Activated CD4-positive, alpha-beta T cell treated with anti-CD3 and anti-CD28 coated beads, Interleukin-2, Interleukin-6, amounts not matched to agents 100 ng/mL and 50 ng/mL, durations not matched to agents 16 hours and 8 hours (primary cell): Measurements from ENCODE around the gene MORC3.
"Not testable (repeated sequence)": the region's sequence is repeated elsewhere in the genome, so short reads cannot be mapped to it uniquely, and the experiment has no call there.

Experiments used
- DNase-seq: peaks from one replicate; pipeline ENCODE4 v3.0.0-alpha.2; 2020

The MORC3 gene, protein sequence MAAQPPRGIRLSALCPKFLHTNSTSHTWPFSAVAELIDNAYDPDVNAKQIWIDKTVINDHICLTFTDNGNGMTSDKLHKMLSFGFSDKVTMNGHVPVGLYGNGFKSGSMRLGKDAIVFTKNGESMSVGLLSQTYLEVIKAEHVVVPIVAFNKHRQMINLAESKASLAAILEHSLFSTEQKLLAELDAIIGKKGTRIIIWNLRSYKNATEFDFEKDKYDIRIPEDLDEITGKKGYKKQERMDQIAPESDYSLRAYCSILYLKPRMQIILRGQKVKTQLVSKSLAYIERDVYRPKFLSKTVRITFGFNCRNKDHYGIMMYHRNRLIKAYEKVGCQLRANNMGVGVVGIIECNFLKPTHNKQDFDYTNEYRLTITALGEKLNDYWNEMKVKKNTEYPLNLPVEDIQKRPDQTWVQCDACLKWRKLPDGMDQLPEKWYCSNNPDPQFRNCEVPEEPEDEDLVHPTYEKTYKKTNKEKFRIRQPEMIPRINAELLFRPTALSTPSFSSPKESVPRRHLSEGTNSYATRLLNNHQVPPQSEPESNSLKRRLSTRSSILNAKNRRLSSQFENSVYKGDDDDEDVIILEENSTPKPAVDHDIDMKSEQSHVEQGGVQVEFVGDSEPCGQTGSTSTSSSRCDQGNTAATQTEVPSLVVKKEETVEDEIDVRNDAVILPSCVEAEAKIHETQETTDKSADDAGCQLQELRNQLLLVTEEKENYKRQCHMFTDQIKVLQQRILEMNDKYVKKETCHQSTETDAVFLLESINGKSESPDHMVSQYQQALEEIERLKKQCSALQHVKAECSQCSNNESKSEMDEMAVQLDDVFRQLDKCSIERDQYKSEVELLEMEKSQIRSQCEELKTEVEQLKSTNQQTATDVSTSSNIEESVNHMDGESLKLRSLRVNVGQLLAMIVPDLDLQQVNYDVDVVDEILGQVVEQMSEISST

GRCh38 chr21:36319767-36320420 lies at the start of gene MORC3:
Gene MORC3, plus strand, starts transcription at chr21:36320197. Its CDS starts 68 bp downstream, at chr21:36320265.
- peak; percentile 99 for DNase-seq

DNA sequence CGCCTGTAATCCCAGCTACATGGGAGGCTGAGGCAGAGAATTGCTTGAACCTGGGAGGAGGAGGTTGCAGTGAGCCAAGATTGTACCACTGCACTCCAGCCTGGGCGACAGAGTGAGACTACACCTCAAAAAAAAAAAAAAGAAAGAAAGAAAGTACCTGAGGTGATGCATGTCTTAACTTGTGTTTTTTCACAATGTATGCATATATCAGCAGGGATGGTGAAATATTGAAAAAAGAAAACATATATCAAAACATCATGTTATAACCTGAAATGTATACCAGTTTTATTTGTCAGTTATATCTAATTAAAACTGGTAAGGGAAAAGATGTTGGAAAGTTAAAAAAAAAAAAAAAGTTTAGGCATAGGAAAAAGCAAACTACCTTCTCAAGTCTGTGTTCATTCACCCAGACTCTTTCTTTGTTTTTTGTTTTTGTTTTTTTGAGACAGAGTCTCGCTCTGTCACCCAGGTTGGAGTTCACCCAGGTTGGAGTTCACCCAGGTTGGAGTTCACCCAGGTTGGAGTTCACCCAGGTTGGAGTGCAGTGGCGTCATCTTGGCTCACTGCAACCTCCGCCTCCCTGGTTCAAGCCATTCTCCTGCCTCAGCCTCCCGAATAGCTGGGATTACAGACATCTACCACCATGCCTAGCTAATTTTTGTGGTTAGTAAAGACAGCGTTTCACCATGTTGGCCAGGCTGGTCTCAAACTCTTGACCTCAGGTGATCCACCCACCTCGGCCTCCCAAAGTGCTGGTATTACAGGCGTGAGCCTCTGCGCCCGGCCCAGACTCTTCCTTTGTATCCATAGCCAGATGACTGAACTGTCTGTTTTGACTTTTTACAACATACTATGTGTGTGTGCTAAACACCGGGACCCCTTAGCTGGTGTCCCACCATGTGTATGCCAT lies 49.0 kb upstream of the MORC3 start:
- DNase-seq, result not testable (repeated sequence)

DNA sequence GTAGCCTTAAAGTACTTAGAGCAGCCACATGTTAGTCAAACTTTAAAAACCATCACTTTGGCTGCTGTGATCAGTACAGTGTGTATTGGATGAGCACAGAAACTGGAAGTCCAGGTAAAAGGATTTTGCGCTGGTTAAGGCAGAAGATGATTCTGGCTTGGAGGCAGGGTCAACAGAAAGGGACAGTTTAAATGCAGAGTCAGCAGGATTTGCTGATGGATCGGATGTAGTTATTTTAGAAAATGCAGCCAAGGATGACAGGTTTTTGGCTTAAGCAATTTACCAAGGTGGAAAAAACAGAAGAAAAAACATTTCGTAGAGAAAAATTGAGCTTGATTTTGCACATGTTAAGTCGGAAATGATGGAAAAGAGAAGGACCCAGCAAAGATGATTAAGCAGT lies 45.9 kb upstream of the MORC3 start:
- DNase-seq, result no peak

- no peak for DNase-seq
Measured at GRCh38 chr21:36282568-36283230, 37.3 kb upstream of the MORC3 start.

DNA sequence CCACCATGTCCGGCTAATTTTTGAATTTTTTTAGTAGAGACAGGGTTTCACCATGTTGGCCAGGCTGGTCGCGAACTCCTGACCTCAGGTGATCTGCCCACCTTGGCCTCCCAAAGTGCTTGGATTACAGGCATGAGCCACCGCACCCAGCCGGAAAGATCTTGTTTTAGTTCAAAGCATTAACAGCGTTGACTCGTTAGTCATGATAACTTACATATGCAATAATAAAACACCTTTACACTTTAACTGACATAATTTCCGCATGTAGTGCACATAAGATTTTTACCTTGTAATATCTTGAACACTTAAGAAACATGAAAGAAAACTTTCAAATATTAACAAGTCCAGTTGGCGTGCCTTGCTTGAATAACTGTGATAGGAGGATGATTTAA lies 36.8 kb upstream of the MORC3 start:
- DNase-seq, result not testable (repeated sequence)

DNA sequence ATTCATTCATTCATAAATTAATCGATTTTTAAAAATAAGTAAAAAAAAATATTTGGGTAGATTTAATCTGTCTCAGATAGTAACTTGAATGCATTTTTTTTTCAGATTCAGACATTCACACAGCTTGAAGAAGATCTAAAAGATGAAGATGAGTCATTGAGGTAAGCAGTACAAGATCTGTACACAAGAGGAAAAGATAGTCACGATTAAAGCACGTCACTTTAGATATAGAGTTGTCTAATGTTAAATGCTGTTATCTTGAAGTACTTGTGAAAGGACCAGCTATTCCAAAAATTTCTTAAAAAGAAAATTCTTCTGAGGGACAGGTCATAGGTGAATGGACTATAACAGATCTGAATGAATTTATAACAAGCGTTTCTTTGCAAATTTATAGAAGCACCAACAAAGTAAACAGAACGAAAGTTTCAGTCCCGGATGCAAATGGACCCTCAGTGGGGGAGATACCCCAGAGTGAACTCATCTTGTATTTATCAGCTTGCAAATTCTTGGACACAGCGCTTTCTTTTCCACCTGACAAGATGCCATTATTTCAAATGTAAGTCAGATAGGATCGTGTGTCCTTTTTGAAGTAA lies 31.2 kb upstream of the MORC3 start:
- peak; percentile 42 for DNase-seq

- DNase-seq, result no peak
Measured at GRCh38 chr21:36291509-36291908, 28.5 kb upstream of the MORC3 start.

DNA sequence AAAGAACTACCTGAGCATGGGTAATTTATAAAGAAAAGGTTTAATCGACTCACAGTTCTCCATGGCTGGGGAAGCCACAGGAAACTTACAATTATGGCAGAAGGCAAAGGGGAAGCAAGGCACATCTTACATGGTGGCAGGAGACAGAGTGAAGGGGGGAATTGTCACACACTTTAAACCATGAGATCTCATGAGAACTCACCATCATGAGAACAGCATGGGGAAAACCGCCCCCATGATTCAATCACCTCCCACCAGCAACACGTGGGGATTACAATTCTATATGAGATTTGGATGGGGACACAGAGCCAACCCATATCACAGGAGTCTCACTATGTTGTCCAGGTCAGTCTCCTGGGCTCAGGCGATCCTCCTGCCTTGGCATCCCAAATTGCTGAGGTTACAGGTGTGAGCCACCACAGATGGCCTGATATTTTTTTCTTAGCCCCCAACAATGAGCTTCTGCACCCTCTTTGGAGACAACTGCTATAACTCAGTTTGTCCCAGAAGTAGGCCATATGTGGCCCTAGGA lies 22.5 kb upstream of the MORC3 start:
- no peak for DNase-seq

- peak; percentile 90 for DNase-seq
Measured at GRCh38 chr21:36297938-36298572, 21.9 kb upstream of the MORC3 start.

DNA sequence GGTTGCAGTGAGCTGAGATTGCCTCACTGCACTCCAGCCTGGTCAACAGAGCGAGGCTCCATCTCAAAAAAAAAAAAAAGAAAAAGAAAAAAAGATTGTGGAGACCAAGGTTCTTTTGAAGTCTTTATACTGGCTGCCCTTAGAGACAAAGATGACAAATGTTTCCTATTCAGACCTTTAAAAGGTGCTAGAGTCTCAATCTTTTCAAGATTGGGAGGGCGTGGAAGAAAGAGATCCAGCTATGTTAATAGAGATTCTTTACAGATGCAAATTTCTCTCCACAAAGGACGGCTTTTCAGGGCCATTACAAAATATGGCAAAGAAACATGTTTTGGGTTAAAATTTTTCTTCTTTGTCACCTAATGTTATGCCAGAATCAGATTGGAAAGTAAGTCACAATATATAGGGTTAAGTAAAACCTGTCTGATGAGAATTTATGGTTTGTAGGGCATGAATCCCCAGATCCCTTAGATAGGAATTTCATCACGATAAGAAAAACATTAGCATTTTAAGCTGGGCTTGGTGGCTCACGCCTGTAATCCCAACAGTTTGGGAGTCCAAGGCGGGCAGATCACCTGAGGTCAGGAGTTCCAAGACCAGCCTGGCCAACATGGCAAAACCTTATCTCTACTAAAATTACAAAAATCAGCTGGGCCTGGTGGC lies 13.0 kb upstream of the MORC3 start:
- DNase-seq, result no peak

GRCh38 chr21:36310016-36310415 lies 10.0 kb upstream of the MORC3 start:
- DNase-seq, result peak; percentile 72

DNA sequence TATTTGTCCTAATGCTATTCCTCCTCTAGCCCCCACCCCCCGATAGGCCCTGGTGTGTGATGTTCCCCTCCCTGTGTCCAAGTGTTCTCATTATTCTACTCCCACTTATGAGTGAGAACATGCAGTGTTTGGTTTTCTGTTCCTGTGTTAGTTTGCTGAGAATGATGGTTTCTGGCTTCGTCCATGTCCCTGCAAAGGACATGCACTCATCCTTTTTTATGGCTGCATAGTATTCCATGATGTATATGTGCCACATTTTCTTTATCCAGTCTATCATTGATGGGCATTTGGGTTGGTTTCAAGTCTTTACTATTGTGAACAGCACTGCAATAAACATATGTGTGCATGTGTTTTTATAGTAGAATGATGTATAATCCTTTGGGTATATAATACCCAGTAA lies 6.6 kb upstream of the MORC3 start:
- not testable (repeated sequence) for DNase-seq

DNA sequence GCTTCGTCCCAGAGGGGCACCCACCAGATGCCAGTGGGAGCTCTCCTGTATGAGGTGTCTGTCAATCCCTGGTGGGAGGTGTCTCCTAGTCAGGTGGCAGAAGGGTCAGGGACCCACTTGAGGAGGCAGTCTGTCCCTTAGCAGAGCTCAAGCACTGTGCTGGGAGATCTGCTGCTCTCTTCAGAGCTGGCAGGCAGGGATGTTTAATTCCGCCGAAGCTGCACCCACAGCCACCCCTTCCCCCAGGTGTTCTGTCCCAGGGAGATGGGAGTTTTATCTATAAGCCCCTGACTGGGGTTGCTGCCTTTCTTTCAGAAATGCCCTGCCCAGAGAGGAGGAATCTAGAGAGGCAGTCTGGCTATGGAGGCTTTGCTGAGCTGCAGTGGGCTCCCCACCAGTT lies 4.0 kb upstream of the MORC3 start:
- DNase-seq, result not testable (repeated sequence)

DNA sequence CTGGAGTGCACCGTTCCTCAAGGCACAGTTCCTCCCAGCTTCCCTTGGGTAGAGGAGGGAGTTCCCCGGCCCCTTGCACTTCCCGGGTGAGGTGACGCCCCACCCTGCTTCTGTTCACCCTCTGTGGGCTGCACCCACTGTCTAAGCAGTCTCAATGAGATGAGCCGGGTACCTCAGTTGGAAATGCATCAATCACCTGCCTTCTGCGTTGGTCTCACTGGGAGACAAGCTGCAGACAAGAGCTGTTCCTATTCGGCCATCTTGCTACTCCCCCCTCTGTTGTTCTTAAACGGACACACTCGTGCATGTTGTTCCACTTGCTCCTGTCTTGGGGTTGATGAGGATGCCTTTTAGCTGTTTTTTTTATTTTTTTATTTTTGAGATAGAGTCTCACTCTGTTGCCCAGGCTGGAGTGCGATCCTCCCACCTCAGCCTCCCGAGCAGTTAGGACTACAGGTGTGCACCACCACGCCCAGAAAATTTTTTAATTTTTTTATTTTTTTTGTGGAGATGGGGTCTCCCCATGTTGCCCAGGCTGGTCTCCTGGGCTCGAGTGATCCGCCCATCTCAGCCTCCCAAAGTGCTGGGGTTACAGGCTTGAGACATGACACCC lies 3.0 kb upstream of the MORC3 start:
- no peak for DNase-seq

DNA sequence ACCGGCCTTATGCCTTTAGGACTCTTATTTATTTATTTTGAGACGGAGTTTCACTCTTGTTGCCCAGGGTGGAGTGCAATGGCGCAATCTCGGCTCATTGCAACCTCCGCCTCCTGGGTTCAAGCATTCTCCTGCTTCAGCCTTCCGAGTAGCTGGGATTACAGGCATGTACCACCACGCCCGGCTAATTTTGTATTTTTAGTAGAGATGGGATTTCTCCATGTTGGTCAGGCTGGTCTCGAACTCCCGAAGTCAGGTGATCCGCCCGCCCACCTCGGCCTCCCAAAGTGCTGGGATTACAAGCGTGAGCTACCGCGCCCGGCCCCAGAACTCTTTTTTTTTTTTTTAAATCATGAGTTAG lies 611 bp upstream of the MORC3 start:
- DNase-seq, result not testable (repeated sequence)

GRCh38 chr21:36320421-36321324 lies 676 bp downstream of the MORC3 start:
- DNase-seq, result peak; percentile 73

DNA sequence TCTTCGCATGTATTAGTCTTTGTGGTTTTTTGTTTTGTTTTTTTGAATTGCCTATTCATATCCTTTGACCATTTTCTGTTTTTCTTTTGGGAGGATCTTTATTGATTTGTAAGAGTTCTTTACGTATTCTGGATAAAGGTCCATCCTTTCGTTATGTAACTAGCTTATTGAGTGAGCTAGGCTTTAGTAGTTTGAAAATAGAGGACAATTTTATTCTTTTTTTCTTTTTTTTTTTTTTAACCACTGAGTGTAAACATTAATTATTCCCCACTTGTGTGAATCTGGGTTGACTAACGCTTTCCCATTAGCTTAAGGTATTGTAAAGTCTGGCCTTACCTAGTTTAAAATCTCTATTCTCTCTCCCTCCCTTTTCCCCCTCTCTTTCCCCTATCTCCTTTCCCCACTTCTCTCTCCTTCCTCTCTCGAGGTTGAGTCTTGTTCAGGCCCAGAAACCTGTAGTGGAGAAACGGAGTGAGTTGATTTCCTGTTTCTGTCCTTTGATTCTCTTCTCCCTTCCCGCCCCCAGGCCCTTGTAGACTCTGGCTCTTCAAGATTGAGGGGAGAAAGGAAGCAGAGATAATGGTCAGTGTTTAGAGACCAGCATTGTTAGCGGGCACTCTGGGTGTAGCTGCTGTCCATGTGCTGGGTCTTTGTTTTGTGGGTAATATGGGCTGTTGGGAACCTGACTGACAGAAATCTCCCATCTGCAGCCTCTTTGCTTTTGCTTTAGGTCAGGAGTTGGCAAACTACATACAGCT lies 1.5 kb downstream of the MORC3 start:
- peak; percentile 36 for DNase-seq

DNA sequence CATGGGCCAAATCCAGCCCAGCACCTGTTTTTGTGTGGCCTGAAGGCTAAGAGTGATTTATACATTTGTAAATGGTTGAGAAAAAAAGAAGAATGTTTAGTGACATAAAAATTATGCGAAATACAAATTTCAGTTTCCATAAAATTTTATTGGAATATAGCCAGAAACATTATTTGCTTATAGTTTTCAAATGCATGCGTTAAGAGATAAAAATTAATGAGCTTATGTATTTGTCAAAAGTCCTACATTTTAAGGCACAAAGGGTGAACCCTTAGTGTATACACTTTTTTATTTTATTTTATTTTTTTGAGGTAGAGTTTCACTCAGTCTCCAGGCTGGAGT lies 2.1 kb downstream of the MORC3 start:
- no peak for DNase-seq
